Stimulated activated CD4-positive, alpha-beta T cell treated with anti-CD3 and anti-CD28 coated beads, Interleukin-4, amount 100 ng/mL, for 48 hours (primary cell): ENCODE results near the gene ZBTB8A.
"Not testable (repeated sequence)": the region's sequence is repeated elsewhere in the genome, so short reads cannot be mapped to it uniquely, and the experiment has no call there.

Experiments used
- DNase-seq, 2 donors: peaks; one replicate each; pipeline ENCODE4 v3.0.0-alpha.2; 2020; ENCODE audit warnings: low read depth in 2 of 2

ZBTB8A gene

DNA sequence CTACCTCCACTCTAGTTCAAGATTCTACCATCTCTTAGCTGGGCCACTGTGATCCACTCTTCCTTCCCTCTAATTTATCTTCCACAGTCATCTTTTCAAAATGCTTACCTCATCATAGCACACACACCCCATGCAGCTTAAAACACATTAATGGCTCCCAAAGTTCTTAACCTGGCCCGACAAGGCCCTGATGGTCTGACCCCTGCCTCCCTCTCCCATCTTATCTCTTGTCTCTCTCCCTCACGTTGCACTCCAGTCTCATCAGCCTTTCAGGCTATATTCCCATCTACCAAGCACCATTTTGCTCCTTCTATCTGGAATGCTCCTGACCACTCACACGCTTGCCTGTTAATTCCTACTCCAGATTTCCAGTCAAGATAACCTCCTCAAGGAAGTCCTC lies 2.5 kb upstream of the ZBTB8A start:
- no peak for DNase-seq

DNA sequence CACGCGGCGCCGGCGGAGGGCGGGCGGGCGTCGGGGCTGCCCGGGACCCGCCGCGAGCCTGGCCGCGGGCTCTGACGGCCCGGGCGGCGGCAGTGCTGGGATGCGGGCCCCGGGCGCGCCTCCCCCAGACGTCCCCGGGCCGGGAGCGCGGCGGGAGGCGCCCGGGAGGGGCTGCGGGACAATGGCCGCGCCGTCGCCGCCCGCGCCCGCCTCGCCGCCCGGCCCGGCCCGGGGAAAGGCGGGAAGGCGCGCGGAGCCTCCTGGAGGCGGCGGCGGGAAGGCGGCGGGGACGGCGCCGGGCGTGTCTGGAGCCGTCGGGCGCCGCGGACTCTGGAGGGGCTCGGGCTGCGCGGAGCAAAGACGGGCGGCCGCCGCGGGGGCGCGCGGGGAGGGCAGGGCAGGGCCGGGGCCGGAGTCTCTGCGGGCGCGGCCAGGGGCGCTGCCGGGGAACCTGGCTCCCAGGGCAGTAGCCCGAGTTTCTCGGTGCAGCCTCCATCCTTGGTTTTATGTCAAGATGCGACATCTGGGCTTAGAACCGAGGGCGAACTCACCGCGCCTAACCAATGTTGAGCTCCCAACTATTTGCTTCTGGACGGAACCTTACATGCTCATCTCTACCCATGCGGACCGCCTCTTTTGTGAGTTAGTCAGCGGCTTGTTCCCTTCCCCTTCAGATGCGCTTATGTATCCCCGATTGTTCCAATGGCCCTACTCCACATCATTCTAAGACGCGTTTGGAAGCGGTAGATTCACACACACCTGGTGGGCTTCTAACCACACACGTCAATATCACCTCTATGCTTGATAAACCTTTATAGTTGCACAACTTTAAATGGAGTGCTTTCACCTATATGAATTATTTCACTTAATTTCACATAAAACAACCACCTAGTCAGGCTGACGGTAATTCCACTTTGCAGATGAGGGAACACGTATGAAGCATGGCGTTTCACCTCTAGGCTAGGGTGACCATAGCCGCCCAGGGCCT lies 651 bp downstream of the ZBTB8A start:
- DNase-seq, result no peak

GRCh38 chr1:32540605-32541004 lies 1.4 kb downstream of the ZBTB8A start:
- no peak for DNase-seq

DNA sequence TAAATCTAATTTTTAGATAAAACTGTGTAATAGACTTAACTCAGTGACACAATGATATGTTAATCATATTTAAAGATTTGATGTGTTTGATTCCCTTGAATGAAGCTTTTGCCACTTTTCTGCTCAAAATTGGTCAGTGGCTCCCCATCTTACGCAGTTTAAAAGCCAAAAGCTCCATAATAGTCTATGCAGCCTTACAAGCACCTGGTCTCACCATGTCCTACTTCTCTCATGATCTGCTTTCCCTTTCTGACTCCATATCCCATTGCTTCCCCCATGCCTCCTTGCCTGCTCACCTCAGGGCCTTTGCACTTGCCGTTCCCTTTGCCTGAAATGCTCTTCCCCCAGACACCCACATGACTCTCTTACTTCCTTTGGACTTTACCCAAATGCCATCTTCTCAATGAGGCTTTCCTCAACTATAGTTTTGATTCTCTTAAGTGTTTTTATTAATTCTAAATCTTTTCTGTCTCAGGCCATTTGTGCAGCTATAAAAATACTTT lies 1.9 kb downstream of the ZBTB8A start:
- no peak for DNase-seq

- DNase-seq, result no peak
Observed at GRCh38 chr1:32546611-32547010, 7.4 kb downstream of the ZBTB8A start.

DNA sequence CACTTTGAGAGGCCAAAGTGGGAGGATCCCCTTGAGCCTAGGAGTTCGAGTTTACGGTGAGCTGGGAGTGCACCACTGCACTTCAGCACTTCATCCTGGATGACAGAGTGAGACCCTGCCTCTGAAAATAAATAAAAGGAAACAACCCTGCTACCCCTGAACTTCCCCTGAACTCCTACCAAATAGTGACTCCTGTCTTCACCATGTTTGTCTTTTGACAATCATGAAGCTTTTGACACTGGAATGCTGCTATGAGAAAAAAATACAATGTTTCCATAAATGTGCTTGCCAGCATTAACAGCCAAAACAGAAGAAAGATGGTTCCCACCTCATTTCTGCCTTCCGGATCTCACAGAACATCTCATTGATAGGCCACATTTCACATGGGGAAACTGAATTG lies 10.4 kb downstream of the ZBTB8A start:
- DNase-seq, result no peak

DNA sequence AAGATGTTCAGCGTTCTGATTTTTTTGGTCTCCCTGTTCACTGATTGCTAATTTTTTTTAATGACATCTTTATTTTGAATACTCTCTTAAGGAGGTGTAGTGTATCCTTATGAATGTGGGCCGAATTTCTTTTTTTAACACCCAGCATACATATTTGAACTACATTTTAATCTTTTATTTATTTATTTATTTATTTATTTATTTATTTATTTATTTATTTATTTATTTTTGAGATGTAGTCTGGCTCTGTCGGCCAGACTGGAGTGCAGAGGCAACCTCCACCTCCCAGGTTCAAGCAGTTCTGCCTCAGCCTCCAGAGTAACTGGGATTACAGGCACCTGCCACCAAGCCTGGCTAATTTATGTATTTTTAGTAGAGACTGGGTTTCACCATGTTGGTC lies 15.1 kb downstream of the ZBTB8A start:
- no peak for DNase-seq

DNA sequence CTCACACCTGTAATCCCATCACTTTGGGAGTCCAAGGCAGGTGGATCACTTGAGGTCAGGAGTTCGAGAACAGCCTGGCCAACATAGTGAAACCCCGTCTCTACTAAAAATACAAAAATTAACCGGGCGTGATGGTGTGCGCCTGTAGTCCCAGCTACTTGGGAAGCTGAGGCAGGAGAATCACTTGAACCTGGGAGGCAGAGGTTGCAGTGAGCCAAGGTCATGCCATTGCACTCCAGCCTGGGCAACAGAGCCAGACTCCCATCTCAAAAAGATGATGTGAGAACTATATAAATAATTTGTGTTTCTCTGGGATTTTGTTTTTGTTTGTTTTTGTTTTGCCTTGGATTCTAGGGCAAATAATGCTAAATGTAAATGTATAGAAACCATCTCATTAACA lies 17.8 kb downstream of the ZBTB8A start:
- not testable (repeated sequence) for DNase-seq

DNA sequence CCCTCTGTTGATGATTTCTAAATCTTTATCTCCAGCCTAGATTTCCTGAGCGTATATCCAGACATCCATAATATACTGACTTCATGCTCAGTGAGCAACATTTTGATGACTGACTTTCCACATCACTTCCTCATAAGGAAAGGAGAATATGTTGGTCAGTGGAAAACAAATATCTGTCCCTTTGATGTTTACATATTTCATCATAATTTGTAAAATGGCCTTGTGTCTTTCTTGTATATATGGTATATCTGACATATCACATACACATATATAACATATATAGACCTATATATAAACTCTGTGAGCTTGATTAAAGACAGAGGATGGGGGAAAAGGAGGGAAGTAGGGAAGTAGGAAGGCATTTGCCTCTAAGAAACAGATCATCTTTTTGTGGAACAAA lies 18.6 kb downstream of the ZBTB8A start:
- no peak for DNase-seq

DNA sequence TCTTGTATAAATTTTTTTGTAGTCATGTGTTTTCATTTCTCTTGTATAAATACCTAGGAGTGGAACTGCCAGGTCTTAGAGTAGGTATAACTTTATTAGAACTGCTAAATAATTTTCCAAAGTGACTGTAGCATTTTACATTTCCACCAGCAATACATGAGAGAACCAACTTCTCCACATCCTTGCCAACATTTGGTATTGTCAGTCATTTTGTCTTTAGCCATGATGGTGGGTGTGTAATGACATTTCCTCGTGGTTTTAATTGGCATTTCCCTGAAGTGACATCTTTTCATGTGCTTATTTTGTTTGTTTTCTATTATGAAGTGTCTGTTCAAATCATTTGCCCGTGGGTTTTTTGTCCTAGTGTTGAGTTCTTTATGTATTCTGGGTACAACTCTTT lies 29.7 kb downstream of the ZBTB8A start:
- DNase-seq, result no peak

- DNase-seq, result no peak
Observed at GRCh38 chr1:32580348-32581017, 41.3 kb downstream of the ZBTB8A start.

GRCh38 chr1:32592943-32593342 lies 53.7 kb downstream of the ZBTB8A start:
- DNase-seq, result no peak

DNA sequence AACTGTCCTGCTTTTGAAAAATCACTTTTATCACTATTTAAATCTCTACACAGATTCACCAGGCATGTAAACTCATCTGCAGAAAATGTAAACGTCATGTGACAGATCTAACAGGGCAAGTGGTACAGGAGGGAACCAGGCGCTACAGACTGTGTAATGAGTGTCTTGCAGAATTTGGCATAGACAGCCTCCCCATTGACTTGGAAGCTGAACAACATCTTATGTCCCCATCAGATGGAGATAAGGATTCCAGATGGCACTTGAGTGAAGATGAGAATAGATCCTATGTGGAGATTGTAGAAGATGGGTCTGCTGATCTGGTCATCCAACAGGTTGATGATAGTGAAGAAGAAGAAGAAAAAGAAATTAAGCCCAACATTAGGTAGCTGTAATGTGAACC lies 60.8 kb downstream of the ZBTB8A start:
- DNase-seq, result no peak

- DNase-seq, result no peak
Observed at GRCh38 chr1:32605711-32606424, 66.6 kb downstream of the ZBTB8A start.

DNA sequence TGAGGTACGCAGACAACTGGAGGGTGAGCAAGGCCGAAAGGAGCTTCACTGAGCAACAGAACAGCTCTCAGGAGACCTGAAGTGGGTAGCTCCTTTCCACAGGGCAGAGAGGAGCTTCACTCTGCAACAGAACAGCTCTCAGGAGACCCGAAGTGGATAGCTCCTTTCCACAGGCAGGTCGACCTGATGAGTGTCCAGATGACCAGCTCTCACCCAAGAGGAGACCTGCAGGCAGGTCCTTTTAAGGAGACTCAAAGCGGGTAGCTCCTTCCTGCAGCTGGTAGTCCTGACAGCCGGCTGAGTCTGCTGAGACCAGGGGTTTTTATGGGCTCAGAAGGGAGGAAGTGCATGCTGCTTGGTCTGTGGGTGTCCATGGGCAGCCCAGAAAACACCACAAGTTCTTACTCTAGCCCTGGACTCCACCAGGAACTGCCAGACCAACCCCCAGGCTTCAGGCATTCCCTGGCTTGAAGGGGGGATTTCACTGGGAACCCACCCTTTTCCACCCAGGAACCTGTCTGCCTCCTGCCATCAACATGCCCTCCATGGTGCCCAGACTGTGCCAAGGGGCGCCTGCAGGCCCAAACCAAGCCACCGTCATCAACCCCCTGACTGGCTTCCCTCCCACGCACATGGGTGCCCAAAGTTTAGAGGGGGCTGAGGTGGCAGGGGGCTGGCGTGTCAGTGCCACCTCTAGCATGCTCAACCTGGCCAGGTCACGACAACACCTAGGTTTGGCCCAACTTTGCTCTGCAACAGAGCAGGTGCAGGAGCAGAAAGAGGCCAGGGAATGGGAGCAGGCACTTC lies 67.5 kb downstream of the ZBTB8A start:
- DNase-seq, result no peak

GRCh38 chr1:32609180-32609579 lies 70.0 kb downstream of the ZBTB8A start:
- DNase-seq, result no peak

GRCh38 chr1:32611859-32612188 lies 72.6 kb downstream of the ZBTB8A start:
- no peak for DNase-seq

GRCh38 chr1:32612189-32612881 lies 73.1 kb downstream of the ZBTB8A start:
- peak; percentile 46 to 54 for DNase-seq

DNA sequence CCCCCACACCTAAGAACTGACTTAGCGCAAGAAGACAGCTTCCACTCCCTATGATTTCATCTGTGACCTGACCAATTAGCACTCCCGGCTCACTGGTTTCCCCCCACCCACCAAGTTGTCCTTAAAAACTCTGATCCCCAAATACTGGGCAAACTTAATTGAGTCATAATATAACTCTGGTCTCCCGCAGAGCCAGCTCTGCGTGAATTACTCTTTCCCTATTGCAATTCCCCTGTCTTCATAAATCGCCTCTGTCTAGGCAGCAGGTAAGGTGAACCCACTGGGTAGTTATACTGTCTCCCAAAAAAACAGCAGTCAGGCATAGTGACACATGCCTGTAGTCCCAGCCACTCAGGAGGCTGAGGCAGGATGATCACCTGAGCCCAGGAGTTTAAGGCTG lies 74.2 kb downstream of the ZBTB8A start:
- no peak for DNase-seq

- DNase-seq, result no peak
Observed at GRCh38 chr1:32618673-32619221, 79.5 kb downstream of the ZBTB8A start.
